UCSD-AML1 (cell line): ENCODE data around the gene EHMT1.

ENCODE experiments used
- DNase-seq: peaks from one replicate; lab custom pipeline; 2025; ENCODE audit not compliant: unreplicated experiment; lab: John Stamatoyannopoulos, UW

Gene EHMT1

GRCh38 chr9:137690930-137691645, 72.3 kb downstream of the EHMT1 start:
- DNase-seq = no peak

GRCh38 chr9:137691646-137692351, 73.0 kb downstream of the EHMT1 start:
- peak; percentile 74 for DNase-seq

- DNase-seq = no peak
These were observed 75.6 kb downstream of the EHMT1 start for GRCh38 chr9:137694236-137694959.

- peak; percentile 38 for DNase-seq
These were observed 76.4 kb downstream of the EHMT1 start for GRCh38 chr9:137694962-137695875.

GRCh38 chr9:137696136-137696925, 77.5 kb downstream of the EHMT1 start:
- DNase-seq = no peak

- no peak for DNase-seq
These were observed 78.4 kb downstream of the EHMT1 start for GRCh38 chr9:137697193-137697592.

GRCh38 chr9:137697832-137698231, 79.0 kb downstream of the EHMT1 start:
- no peak for DNase-seq

- no peak for DNase-seq
These were observed 82.1 kb downstream of the EHMT1 start for GRCh38 chr9:137700911-137701310.

- no peak for DNase-seq
These were observed 84.0 kb downstream of the EHMT1 start for GRCh38 chr9:137702615-137703379.

- no peak for DNase-seq
These were observed 85.2 kb downstream of the EHMT1 start for GRCh38 chr9:137703842-137704508.

GRCh38 chr9:137705443-137705863, 86.6 kb downstream of the EHMT1 start:
- no peak for DNase-seq

GRCh38 chr9:137705906-137706305, 87.1 kb downstream of the EHMT1 start:
- DNase-seq = no peak

GRCh38 chr9:137707361-137707760, 88.6 kb downstream of the EHMT1 start:
- DNase-seq = no peak

GRCh38 chr9:137708590-137709284, 89.9 kb downstream of the EHMT1 start:
- no peak for DNase-seq

GRCh38 chr9:137709411-137710101, 90.8 kb downstream of the EHMT1 start:
- DNase-seq = no peak

- no peak for DNase-seq
These were observed 91.9 kb downstream of the EHMT1 start for GRCh38 chr9:137710704-137711103.

- DNase-seq = no peak
These were observed 92.9 kb downstream of the EHMT1 start for GRCh38 chr9:137711678-137712105.

- DNase-seq = no peak
These were observed 96.5 kb downstream of the EHMT1 start for GRCh38 chr9:137715321-137715720.
